AG20443 (cell line): ENCODE measurements around the gene AARS2.
"Not testable (repeated sequence)": the region's sequence is repeated elsewhere in the genome, so short reads cannot be mapped to it uniquely, and the experiment has no call there.

Experiments used
- DNase-seq: peaks from one replicate; pipeline ENCODE4 v3.0.0; 2012; ENCODE audit warnings: low spot score, mixed read lengths

Gene AARS2

DNA sequence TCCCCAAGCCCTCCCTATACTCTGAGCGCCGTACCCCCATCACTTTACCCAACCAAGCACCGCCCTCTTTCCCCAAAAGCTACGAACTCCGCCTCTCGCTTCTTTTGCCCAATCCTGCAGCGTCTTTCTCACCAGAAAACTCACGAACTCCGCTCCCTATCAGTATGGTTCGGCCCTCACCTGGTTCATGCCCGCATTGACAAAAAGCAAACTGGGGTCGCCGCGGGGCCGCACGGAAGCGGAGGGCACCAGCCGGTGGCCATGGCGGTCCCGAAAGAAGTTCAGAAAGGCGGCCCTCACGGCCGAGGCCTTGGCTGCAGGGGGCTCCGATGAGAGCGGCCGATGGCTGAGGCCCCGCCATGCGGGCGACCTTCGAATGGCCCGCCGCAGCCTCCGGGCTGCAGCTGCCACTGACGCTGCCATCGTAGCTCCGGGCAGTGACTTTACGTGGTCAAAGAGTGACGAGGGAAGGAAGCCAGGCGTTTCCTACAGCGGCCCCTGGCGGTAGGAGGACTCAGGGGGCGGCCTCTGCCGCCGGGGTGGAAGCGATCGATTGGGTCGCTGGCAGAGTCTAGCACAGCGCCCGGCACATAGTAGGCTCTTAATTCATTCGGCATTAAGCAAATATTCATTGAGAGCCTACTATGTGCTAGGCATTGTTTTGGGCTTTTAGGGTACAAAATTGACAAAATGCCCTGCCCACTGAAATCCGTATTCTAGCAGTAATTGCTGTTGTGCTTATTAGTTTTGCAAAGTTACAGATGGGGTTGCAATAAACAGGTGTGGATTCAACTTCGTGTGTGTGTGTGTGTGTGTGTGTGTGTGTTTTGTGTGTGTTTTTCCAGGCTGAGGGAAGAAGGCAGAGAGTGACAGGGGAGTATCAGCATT is at the start of gene AARS2:
Gene AARS2 (minus strand): TSS at position 447 of the 888 bp plus-strand sequence. CDS start 24 bp downstream, at position 423.
- DNase-seq, result peak; percentile 95

DNA sequence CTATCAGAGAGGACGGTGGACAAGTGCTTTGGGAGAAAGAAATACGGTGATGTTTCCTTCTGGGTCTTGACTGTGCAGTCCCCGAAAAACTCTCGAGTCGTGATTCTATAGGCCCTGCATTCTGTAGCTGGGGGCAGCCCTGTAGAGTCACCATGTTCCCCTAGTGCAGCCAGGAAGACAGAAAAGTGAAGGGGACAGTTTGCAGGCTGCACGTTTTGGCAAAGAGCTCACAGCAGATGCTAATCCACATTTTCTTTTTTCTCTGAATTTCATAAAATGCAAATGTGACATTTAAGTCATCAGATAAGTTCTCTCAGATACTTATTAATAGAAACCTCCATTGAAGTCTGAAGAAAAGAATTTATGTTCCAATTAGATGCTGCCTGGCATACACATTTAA is 48.8 kb upstream of the AARS2 start:
- no peak for DNase-seq

GRCh38 chr6:44359973-44360372 is 46.8 kb upstream of the AARS2 start:
- no peak for DNase-seq

DNA sequence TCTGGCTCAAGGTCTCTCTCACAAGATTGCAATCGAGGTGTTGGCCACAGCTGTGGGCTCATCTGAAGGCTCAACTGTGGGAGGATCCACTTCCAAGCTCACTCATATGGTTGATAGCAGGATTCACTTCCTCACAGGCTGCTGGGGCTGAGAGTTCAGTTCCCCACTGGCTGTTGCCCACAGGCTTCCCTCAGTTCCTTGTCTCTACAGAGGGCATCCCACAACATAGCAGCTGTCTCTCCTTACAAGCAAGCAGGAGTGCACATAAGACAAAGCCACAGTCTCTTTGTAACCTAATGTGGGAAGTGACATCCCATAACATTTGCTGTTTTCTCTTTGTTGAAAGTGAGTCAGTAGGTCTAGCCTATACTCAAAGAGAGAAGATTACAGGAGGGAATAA is 43.3 kb upstream of the AARS2 start:
- DNase-seq, result no peak

DNA sequence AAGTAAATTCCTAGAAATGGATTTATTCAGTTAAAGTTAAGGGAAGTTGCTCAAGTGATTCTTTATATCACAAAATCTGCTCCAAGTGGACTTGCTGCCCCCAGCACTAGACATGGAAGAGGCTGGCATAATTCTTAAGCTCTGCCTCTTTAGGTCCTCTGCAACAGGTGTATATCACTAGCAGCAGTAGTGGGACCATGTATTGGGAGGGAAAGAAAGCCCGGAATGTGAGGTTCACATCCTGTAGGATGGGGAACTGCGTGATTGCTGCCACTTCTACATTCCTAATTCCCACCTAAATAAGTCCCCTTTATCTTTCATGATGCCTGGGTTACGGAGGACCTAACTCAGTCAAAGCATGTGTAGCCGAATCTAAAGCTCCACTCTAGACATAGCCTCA is 42.5 kb upstream of the AARS2 start:
- DNase-seq, result no peak

DNA sequence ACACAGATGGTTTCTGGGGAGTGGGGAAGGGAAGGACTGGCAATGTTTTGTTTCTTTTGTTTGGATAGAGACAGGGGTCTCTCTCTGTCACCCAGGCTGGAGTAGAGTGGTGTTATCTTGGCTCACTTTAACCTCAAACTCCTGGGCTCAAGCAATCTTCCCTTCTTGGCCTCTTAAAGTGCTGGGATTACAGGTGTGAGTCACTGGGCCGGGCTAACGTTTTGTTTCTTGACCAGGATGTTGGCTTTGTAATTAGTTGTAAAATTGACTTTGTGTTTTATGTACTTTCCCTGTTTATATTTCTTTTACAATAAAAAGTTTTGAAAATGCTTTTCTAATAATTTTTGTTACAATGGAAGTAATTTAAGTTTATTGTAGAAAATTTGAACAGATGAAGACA is 40.2 kb upstream of the AARS2 start:
- DNase-seq, result no peak

GRCh38 chr6:44352259-44352658 is 39.1 kb upstream of the AARS2 start:
- DNase-seq, result no peak

DNA sequence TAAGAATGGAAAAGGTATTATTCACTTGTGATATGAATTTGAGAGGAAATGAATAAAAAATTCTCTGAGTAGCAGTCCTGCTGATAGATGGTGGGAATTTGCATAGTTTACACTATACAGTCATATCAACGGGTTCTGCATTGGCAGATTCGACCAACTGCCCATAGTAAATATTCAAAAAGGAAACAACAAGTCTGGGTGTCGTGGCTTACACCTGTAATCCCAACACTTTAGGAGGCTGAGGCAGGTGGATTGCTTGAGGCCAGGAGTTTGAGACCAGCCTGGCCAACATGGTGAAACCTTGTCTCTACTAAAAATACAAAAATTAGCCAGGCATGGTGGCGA is 37.5 kb upstream of the AARS2 start:
- not testable (repeated sequence) for DNase-seq

GRCh38 chr6:44349904-44350649 is 36.9 kb upstream of the AARS2 start:
- no peak for DNase-seq

GRCh38 chr6:44346818-44347217 is 33.7 kb upstream of the AARS2 start:
- not testable (repeated sequence) for DNase-seq

GRCh38 chr6:44342489-44342888 is 29.3 kb upstream of the AARS2 start, which contains the start of gene SPATS1:
Gene SPATS1 (plus strand): TSS chr6:44342650. CDS start chr6:44343096, 446 bp downstream.
- DNase-seq, result peak; percentile 45

GRCh38 chr6:44342052-44342451 is 28.9 kb upstream of the AARS2 start:
- no peak for DNase-seq

- DNase-seq, result no peak
Measured at GRCh38 chr6:44341095-44341890, 28.1 kb upstream of the AARS2 start.

- no peak for DNase-seq
Measured at GRCh38 chr6:44339763-44340625, 26.8 kb upstream of the AARS2 start.

GRCh38 chr6:44339301-44339700 is 26.2 kb upstream of the AARS2 start:
- no peak for DNase-seq

- peak; percentile 79 for DNase-seq
Measured at GRCh38 chr6:44338228-44339122, 25.3 kb upstream of the AARS2 start.

- no peak for DNase-seq
Measured at GRCh38 chr6:44335631-44336030, 22.5 kb upstream of the AARS2 start.

GRCh38 chr6:44333942-44334341 is 20.8 kb upstream of the AARS2 start:
- no peak for DNase-seq

GRCh38 chr6:44333273-44333919 is 20.2 kb upstream of the AARS2 start:
- no peak for DNase-seq

DNA sequence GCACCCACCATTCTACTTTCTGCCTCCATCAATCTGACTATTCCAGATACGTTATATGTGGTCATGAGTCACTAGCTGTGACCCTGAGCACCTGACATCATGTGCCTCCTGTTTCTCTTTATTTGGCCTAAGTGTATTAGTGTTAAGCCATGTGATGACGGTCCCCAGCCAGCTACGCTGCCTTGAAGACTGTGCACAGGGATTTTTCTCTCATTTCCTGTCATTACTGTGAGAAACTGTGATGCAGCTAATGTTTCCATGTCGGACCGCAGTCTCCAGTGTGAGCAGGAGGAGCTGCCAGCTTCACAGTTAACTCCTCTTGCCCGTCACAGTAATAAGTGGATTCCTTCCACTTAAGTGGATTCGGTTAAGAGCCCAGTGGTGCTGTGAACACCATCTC is 19.4 kb upstream of the AARS2 start:
- DNase-seq, result no peak
